Measurements from ENCODE around the gene RMND1. TPM values are rescaled to one million over a fixed set of nuclear protein-coding genes. Genes with fewer than 3 reads are reported as not detected.

Gene RMND1
- total RNA-seq, 1 experiment from 2014 or later = 23.3 TPM

- ChIA-PET CTCF (interaction anchor here (1.1 kb wide), 1 partner anchor 31 kb away, joined by 4 read pairs; no protein-coding TSS in a partner anchor), POLR2A (no interaction called here)
- Mint-ChIP-seq H3K27ac (no peak overlapping the region), H3K27me3 (ENCODE audit: low read depth) (no peaks in the 10 kb centered on the region), H3K4me3 (no peak overlapping the region), H3K9me3 (no peaks in the 10 kb centered on the region), H3K4me1 (no peaks in the 10 kb centered on the region), H3K36me3 (peaks cover 12% of the 10 kb centered on the region)
- ATAC-seq (no peak), DNase-seq (ENCODE audit: low spot score) (no peak)
- TF ChIP-seq, protein P1, sequence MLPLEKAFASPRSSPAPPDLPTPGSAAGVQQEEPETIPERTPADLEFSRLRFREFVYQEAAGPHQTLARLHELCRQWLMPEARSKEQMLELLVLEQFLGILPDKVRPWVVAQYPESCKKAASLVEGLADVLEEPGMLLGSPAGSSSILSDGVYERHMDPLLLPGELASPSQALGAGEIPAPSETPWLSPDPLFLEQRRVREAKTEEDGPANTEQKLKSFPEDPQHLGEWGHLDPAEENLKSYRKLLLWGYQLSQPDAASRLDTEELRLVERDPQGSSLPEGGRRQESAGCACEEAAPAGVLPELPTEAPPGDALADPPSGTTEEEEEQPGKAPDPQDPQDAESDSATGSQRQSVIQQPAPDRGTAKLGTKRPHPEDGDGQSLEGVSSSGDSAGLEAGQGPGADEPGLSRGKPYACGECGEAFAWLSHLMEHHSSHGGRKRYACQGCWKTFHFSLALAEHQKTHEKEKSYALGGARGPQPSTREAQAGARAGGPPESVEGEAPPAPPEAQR (CRISPR knock-in tag; IDR thresholded peaks at IDR 0.05) = no peak
Measured at GRCh38 chr6:151437401-151437800, 14.5 kb downstream of the RMND1 start.

DNA sequence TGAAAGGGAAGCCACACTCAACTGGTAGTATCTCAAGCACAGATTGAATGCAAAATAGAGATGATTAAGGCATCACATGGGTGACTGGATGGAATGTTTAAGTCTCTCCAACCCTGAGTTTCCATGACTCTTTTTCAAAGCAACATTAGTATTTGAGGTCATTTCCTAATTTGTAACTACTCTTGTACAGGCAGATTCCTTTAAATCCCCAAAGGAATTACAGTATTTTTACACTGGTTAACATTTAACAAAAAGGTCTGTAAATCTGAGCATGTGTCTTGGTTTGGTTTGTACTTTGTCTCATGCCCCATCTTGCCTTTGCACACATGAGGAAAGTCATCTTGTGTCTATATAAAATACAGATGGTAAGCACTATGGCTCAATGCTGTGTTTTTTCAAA, 15.1 kb downstream of the RMND1 start:
- no peak for TF ChIP-seq FOXP1 (CRISPR knock-in tag; IDR thresholded peaks at IDR 0.05; ENCODE audit: borderline replicate concordance)
- no peak for TF ChIP-seq RORB (CRISPR knock-in tag; IDR thresholded peaks at IDR 0.05)
- TF ChIP-seq ESRRA (CRISPR knock-in tag; IDR thresholded peaks at IDR 0.05; ENCODE audit: borderline replicate concordance) = no peak
- TF ChIP-seq, protein P2, sequence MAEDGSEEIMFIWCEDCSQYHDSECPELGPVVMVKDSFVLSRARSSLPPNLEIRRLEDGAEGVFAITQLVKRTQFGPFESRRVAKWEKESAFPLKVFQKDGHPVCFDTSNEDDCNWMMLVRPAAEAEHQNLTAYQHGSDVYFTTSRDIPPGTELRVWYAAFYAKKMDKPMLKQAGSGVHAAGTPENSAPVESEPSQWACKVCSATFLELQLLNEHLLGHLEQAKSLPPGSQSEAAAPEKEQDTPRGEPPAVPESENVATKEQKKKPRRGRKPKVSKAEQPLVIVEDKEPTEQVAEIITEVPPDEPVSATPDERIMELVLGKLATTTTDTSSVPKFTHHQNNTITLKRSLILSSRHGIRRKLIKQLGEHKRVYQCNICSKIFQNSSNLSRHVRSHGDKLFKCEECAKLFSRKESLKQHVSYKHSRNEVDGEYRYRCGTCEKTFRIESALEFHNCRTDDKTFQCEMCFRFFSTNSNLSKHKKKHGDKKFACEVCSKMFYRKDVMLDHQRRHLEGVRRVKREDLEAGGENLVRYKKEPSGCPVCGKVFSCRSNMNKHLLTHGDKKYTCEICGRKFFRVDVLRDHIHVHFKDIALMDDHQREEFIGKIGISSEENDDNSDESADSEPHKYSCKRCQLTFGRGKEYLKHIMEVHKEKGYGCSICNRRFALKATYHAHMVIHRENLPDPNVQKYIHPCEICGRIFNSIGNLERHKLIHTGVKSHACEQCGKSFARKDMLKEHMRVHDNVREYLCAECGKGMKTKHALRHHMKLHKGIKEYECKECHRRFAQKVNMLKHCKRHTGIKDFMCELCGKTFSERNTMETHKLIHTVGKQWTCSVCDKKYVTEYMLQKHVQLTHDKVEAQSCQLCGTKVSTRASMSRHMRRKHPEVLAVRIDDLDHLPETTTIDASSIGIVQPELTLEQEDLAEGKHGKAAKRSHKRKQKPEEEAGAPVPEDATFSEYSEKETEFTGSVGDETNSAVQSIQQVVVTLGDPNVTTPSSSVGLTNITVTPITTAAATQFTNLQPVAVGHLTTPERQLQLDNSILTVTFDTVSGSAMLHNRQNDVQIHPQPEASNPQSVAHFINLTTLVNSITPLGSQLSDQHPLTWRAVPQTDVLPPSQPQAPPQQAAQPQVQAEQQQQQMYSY (CRISPR knock-in tag; IDR thresholded peaks at IDR 0.05) = no peak
- TF ChIP-seq, protein P3, sequence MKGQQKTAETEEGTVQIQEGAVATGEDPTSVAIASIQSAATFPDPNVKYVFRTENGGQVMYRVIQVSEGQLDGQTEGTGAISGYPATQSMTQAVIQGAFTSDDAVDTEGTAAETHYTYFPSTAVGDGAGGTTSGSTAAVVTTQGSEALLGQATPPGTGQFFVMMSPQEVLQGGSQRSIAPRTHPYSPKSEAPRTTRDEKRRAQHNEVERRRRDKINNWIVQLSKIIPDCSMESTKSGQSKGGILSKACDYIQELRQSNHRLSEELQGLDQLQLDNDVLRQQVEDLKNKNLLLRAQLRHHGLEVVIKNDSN (CRISPR knock-in tag; IDR thresholded peaks at IDR 0.05) = no peak
- TF ChIP-seq ZNF232 (CRISPR knock-in tag; IDR thresholded peaks at IDR 0.05) = no peak
- no peak for TF ChIP-seq CTCF (IDR thresholded peaks at IDR 0.05)
- no peak for TF ChIP-seq RELA (CRISPR knock-in tag; IDR thresholded peaks at IDR 0.05; ENCODE audit: borderline replicate concordance)
- TF ChIP-seq ELF4 (CRISPR knock-in tag; IDR thresholded peaks at IDR 0.05; ENCODE audit: low read depth) = no peak
- TF ChIP-seq ZNF263 (CRISPR knock-in tag; IDR thresholded peaks at IDR 0.05; ENCODE audit: low read depth) = no peak
- TF ChIP-seq E2F5 (CRISPR knock-in tag; IDR thresholded peaks at IDR 0.05) = no peak
- no peak for TF ChIP-seq STAT6 (CRISPR knock-in tag; conservative IDR thresholded peaks at IDR 0.05; ENCODE audit: low read depth)
- TF ChIP-seq SMAD3 (CRISPR knock-in tag; IDR thresholded peaks at IDR 0.05; ENCODE audit: borderline replicate concordance) = no peak
- no peak for TF ChIP-seq FOXJ3 (CRISPR knock-in tag; IDR thresholded peaks at IDR 0.05; ENCODE audit: borderline replicate concordance)
- TF ChIP-seq AFF4 (CRISPR knock-in tag; IDR thresholded peaks at IDR 0.05; ENCODE audit: borderline replicate concordance) = no peak
- no peak for TF ChIP-seq NFATC4 (CRISPR knock-in tag; IDR thresholded peaks at IDR 0.05)
- TF ChIP-seq GRHL2 (CRISPR knock-in tag; IDR thresholded peaks at IDR 0.05; ENCODE audit: insufficient replicate concordance, severe bottlenecking) = no peak
- Mint-ChIP-seq H3K4me1 (no peaks in the 10 kb centered on the region), H3K27me3 (ENCODE audit: low read depth) (no peaks in the 10 kb centered on the region), H3K36me3 (peaks cover 14% of the 10 kb centered on the region), H3K9me3 (no peaks in the 10 kb centered on the region), H3K27ac (no peak overlapping the region; the same call in 1 of the 2 replicates), H3K4me3 (no peak overlapping the region)
- POLR2A ChIA-PET = no interaction called here
- CTCF ChIA-PET = no interaction called here
- ATAC-seq = no peak
- no peak for DNase-seq (ENCODE audit: low spot score)

All from WTC11 (cell line).